SIG-M5 treated with dmso at 0.1 percent for 504 hours (cell line): ENCODE results near the gene XPR1.
"Not testable (repeated sequence)": the region's sequence is repeated elsewhere in the genome, so short reads cannot be mapped to it uniquely, and the experiment has no call there.

Experiments
- DNase-seq: peaks from one replicate; lab custom pipeline; 2025; ENCODE audit not compliant: unreplicated experiment; lab: John Stamatoyannopoulos, UW

The XPR1 gene

GRCh38 chr1:180778782-180779398 lies 147.1 kb downstream of the XPR1 start:
- DNase-seq: peak; percentile 7

GRCh38 chr1:180779584-180779983 lies 147.8 kb downstream of the XPR1 start:
- no peak for DNase-seq

GRCh38 chr1:180781718-180782117 lies 149.9 kb downstream of the XPR1 start:
- DNase-seq: no peak

- DNase-seq: no peak
Observed at GRCh38 chr1:180785291-180785690, 153.5 kb downstream of the XPR1 start.

- no peak for DNase-seq
Observed at GRCh38 chr1:180785887-180786286, 154.1 kb downstream of the XPR1 start.

- no peak for DNase-seq
Observed at GRCh38 chr1:180786624-180787023, 154.8 kb downstream of the XPR1 start.

- DNase-seq: no peak
Observed at GRCh38 chr1:180787628-180788307, 155.9 kb downstream of the XPR1 start.

GRCh38 chr1:180789460-180789859 lies 157.6 kb downstream of the XPR1 start:
- no peak for DNase-seq

- not testable (repeated sequence) for DNase-seq
Observed at GRCh38 chr1:180791152-180791551, 159.3 kb downstream of the XPR1 start.

- DNase-seq: peak; percentile 24
Observed at GRCh38 chr1:180791806-180792205, 160.0 kb downstream of the XPR1 start.

GRCh38 chr1:180793451-180793850 lies 161.6 kb downstream of the XPR1 start:
- peak; percentile 81 for DNase-seq

- no peak for DNase-seq
Observed at GRCh38 chr1:180796897-180797640, 165.2 kb downstream of the XPR1 start.

- no peak for DNase-seq
Observed at GRCh38 chr1:180800945-180801344, 169.1 kb downstream of the XPR1 start.

- no peak for DNase-seq
Observed at GRCh38 chr1:180802813-180803212, 171.0 kb downstream of the XPR1 start.

GRCh38 chr1:180805316-180805715 lies 173.5 kb downstream of the XPR1 start:
- DNase-seq: peak; percentile 28

- DNase-seq: no peak
Observed at GRCh38 chr1:180811298-180811697, 179.5 kb downstream of the XPR1 start.

GRCh38 chr1:180811886-180812285 lies 180.1 kb downstream of the XPR1 start:
- no peak for DNase-seq

GRCh38 chr1:180814258-180814657 lies 182.4 kb downstream of the XPR1 start:
- no peak for DNase-seq

GRCh38 chr1:180815188-180815587 lies 183.4 kb downstream of the XPR1 start:
- no peak for DNase-seq

- no peak for DNase-seq
Observed at GRCh38 chr1:180816132-180816531, 184.3 kb downstream of the XPR1 start.

- no peak for DNase-seq
Observed at GRCh38 chr1:180821970-180822369, 190.1 kb downstream of the XPR1 start.

GRCh38 chr1:180831507-180831906 lies 199.7 kb downstream of the XPR1 start:
- DNase-seq: not testable (repeated sequence)
